ENCODE measurements around the gene ARID5A. TPM values are rescaled to one million over a fixed set of nuclear protein-coding genes. Genes with fewer than 3 reads are reported as not detected.

Gene ARID5A
- total RNA-seq, 1 experiment from 2014 or later: 13.9 TPM

DNA sequence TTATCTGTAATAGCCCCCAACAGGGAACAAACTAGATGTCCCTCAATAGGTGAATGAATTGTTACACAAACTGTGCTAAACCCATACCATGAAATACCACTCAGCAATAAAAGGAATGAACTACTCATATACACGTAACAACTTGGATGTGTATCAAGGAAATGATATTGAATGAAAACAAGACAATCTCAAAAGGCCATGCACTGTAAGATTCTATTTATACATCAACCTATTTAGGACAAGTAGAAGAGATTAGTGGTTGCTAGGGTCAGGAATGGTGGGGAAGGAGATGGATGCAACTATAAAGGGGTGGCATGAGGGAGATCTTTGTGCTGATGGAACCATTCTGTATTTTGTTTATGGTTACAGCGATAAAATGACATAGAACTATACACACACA lies 54.5 kb downstream of the ARID5A start (continued):
- TF ChIP-seq CBFB (CRISPR knock-in tag; IDR thresholded peaks at IDR 0.05; ENCODE audit: low read depth) (no peak), TEAD1 (CRISPR knock-in tag; IDR thresholded peaks at IDR 0.05) (no peak), SP1 (CRISPR knock-in tag; conservative IDR thresholded peaks at IDR 0.05) (no peak), TCF7 (CRISPR knock-in tag; IDR thresholded peaks at IDR 0.05; ENCODE audit: low read depth) (no peak), FOXK1 (CRISPR knock-in tag; IDR thresholded peaks at IDR 0.05) (no peak), NR2C2 (CRISPR knock-in tag; IDR thresholded peaks at IDR 0.05) (no peak), ZMAT4 (CRISPR knock-in tag; IDR thresholded peaks at IDR 0.05) (no peak), ZNF219 (CRISPR knock-in tag; IDR thresholded peaks at IDR 0.05; ENCODE audit: borderline replicate concordance) (no peak), KAT7 (CRISPR knock-in tag; IDR thresholded peaks at IDR 0.05; ENCODE audit: borderline replicate concordance) (no peak)
- TF ChIP-seq, protein P1, sequence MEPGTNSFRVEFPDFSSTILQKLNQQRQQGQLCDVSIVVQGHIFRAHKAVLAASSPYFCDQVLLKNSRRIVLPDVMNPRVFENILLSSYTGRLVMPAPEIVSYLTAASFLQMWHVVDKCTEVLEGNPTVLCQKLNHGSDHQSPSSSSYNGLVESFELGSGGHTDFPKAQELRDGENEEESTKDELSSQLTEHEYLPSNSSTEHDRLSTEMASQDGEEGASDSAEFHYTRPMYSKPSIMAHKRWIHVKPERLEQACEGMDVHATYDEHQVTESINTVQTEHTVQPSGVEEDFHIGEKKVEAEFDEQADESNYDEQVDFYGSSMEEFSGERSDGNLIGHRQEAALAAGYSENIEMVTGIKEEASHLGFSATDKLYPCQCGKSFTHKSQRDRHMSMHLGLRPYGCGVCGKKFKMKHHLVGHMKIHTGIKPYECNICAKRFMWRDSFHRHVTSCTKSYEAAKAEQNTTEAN (CRISPR knock-in tag; IDR thresholded peaks at IDR 0.05): no peak

- POLR2A ChIA-PET: no interaction called here
- Mint-ChIP-seq H3K36me3 (peaks cover 26% of the 10 kb centered on the region), H3K9me3 (no peaks in the 10 kb centered on the region), H3K27ac (no peak overlapping the region), H3K27me3 (ENCODE audit: low read depth) (no peaks in the 10 kb centered on the region), H3K4me1 (peaks cover 10% of the 10 kb centered on the region), H3K4me3 (no peak overlapping the region)
- no peak for DNase-seq (ENCODE audit: low spot score)
- ATAC-seq: no peak
- CTCF ChIA-PET: no interaction called here
- TF ChIP-seq, protein P2, sequence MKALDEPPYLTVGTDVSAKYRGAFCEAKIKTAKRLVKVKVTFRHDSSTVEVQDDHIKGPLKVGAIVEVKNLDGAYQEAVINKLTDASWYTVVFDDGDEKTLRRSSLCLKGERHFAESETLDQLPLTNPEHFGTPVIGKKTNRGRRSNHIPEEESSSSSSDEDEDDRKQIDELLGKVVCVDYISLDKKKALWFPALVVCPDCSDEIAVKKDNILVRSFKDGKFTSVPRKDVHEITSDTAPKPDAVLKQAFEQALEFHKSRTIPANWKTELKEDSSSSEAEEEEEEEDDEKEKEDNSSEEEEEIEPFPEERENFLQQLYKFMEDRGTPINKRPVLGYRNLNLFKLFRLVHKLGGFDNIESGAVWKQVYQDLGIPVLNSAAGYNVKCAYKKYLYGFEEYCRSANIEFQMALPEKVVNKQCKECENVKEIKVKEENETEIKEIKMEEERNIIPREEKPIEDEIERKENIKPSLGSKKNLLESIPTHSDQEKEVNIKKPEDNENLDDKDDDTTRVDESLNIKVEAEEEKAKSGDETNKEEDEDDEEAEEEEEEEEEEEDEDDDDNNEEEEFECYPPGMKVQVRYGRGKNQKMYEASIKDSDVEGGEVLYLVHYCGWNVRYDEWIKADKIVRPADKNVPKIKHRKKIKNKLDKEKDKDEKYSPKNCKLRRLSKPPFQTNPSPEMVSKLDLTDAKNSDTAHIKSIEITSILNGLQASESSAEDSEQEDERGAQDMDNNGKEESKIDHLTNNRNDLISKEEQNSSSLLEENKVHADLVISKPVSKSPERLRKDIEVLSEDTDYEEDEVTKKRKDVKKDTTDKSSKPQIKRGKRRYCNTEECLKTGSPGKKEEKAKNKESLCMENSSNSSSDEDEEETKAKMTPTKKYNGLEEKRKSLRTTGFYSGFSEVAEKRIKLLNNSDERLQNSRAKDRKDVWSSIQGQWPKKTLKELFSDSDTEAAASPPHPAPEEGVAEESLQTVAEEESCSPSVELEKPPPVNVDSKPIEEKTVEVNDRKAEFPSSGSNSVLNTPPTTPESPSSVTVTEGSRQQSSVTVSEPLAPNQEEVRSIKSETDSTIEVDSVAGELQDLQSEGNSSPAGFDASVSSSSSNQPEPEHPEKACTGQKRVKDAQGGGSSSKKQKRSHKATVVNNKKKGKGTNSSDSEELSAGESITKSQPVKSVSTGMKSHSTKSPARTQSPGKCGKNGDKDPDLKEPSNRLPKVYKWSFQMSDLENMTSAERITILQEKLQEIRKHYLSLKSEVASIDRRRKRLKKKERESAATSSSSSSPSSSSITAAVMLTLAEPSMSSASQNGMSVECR (CRISPR knock-in tag; IDR thresholded peaks at IDR 0.05; ENCODE audit: borderline replicate concordance): no peak
- TF ChIP-seq ZNF425 (CRISPR knock-in tag; conservative IDR thresholded peaks at IDR 0.05) (no peak), SMAD3 (CRISPR knock-in tag; IDR thresholded peaks at IDR 0.05; ENCODE audit: borderline replicate concordance) (no peak), GABPB1 (CRISPR knock-in tag; IDR thresholded peaks at IDR 0.05) (no peak), ZNF281 (CRISPR knock-in tag; IDR thresholded peaks at IDR 0.05) (no peak)
- TF ChIP-seq, protein P3, sequence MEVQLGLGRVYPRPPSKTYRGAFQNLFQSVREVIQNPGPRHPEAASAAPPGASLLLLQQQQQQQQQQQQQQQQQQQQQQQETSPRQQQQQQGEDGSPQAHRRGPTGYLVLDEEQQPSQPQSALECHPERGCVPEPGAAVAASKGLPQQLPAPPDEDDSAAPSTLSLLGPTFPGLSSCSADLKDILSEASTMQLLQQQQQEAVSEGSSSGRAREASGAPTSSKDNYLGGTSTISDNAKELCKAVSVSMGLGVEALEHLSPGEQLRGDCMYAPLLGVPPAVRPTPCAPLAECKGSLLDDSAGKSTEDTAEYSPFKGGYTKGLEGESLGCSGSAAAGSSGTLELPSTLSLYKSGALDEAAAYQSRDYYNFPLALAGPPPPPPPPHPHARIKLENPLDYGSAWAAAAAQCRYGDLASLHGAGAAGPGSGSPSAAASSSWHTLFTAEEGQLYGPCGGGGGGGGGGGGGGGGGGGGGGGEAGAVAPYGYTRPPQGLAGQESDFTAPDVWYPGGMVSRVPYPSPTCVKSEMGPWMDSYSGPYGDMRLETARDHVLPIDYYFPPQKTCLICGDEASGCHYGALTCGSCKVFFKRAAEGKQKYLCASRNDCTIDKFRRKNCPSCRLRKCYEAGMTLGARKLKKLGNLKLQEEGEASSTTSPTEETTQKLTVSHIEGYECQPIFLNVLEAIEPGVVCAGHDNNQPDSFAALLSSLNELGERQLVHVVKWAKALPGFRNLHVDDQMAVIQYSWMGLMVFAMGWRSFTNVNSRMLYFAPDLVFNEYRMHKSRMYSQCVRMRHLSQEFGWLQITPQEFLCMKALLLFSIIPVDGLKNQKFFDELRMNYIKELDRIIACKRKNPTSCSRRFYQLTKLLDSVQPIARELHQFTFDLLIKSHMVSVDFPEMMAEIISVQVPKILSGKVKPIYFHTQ (CRISPR knock-in tag; IDR thresholded peaks at IDR 0.05): no peak
- TF ChIP-seq, protein P4, sequence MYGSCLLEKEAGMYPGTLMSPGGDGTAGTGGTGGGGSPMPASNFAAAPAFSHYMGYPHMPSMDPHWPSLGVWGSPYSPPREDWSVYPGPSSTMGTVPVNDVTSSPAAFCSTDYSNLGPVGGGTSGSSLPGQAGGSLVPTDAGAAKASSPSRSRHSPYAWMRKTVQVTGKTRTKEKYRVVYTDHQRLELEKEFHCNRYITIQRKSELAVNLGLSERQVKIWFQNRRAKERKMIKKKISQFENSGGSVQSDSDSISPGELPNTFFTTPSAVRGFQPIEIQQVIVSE (CRISPR knock-in tag; IDR thresholded peaks at IDR 0.05; ENCODE audit: borderline replicate concordance): no peak
- TF ChIP-seq, protein P1 (CRISPR knock-in tag; IDR thresholded peaks at IDR 0.05): no peak
- TF ChIP-seq, protein P5, sequence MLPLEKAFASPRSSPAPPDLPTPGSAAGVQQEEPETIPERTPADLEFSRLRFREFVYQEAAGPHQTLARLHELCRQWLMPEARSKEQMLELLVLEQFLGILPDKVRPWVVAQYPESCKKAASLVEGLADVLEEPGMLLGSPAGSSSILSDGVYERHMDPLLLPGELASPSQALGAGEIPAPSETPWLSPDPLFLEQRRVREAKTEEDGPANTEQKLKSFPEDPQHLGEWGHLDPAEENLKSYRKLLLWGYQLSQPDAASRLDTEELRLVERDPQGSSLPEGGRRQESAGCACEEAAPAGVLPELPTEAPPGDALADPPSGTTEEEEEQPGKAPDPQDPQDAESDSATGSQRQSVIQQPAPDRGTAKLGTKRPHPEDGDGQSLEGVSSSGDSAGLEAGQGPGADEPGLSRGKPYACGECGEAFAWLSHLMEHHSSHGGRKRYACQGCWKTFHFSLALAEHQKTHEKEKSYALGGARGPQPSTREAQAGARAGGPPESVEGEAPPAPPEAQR (CRISPR knock-in tag; IDR thresholded peaks at IDR 0.05): no peak
Observed at GRCh38 chr2:96591494-96591893, 54.9 kb downstream of the ARID5A start.
